OCI-M1 (cell line): ENCODE results near the gene CDRT15.
A peak's percentile ranks its signal among the peaks of the same experiment; 100 is the strongest.
"Not testable (repeated sequence)": the region's sequence is repeated elsewhere in the genome, so short reads cannot be mapped to it uniquely, and the experiment has no call there.

Experiments used
- DNase-seq: peaks from one replicate; lab custom pipeline; 2025; lab: John Stamatoyannopoulos, UW

Gene CDRT15

DNA sequence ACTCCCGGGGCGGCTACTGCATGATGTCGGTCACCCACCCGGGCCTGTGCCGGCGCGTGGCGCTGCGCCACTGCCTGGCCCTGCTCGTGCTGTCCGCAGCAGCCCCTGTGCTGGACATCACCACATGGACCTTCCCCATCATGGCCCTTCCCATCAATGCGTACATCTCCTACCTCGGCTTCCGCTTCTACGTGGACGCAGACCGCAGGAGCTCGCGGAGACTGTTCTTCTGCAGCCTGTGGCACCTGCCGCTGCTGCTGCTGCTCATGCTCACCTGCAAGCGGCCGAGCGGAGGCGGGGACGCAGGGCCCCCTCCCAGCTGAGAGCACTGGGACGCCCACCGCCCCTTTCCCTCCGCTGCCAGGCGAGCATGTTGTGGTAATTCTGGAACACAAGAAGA, 29.8 kb downstream of the CDRT15 start:
- DNase-seq: no peak

- DNase-seq: no peak
Measured at GRCh38 chr17:14205992-14206461, 30.6 kb downstream of the CDRT15 start.

GRCh38 chr17:14205380-14205779, 31.3 kb downstream of the CDRT15 start:
- DNase-seq: no peak

- no peak for DNase-seq
Measured at GRCh38 chr17:14204546-14204945, 32.1 kb downstream of the CDRT15 start.

DNA sequence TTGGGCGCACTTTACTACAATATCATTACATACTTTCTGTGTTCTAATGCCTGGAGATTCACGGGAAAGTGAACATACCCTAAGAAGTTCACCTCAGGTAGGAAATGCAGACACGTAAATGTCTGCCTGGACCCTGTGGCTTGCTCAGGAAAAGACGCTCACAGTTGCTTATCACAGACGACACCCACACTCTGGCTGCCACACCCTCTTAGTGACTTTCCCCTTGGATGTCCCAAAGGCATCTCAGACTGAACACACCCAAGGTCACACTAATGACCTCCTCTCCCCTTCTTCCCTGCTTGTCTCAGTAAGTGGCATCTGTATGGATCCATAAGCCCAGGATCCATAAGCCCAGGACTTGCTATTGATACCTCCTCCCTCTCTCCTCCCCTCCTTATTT, 32.6 kb downstream of the CDRT15 start:
- DNase-seq: no peak

GRCh38 chr17:14203388-14203787, 33.3 kb downstream of the CDRT15 start:
- DNase-seq: peak; percentile 84

DNA sequence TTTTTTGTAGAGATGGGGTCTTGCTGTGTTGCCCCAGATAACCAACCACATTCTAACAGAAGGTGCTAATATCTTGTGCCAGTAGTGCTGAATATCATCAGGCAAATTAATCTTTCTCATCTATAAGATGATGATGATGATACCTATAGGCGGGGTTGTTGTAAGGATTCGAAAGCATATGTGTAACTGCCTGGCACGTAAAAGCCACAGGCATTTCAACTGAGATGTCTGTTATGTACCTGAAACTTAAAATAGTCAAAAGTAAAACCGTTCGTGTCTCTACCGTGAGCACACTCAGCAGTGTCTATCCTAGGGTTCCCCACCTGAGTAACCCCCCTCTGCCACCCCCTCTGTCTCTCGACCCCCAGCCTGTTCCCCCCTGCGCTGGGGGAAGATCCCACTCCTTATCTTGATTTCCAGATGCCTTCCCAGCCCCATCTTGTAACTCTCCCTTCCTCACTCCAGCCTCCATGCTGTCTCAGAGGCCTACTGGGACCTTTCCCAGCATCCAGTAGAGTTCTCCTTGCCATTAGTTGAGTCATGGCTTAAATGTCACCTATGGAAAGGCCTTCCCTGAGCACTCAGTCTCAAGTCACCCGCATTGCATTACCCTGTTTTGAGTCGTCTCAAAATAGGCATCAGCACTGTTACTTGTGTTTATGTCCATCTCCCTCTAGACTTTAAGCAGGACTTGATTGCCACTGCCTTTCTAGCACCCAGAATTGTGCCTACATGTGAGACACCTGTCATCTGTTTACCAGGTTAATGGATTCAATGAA, 34.1 kb downstream of the CDRT15 start:
- no peak for DNase-seq

GRCh38 chr17:14201988-14202380, 34.7 kb downstream of the CDRT15 start:
- no peak for DNase-seq

DNA sequence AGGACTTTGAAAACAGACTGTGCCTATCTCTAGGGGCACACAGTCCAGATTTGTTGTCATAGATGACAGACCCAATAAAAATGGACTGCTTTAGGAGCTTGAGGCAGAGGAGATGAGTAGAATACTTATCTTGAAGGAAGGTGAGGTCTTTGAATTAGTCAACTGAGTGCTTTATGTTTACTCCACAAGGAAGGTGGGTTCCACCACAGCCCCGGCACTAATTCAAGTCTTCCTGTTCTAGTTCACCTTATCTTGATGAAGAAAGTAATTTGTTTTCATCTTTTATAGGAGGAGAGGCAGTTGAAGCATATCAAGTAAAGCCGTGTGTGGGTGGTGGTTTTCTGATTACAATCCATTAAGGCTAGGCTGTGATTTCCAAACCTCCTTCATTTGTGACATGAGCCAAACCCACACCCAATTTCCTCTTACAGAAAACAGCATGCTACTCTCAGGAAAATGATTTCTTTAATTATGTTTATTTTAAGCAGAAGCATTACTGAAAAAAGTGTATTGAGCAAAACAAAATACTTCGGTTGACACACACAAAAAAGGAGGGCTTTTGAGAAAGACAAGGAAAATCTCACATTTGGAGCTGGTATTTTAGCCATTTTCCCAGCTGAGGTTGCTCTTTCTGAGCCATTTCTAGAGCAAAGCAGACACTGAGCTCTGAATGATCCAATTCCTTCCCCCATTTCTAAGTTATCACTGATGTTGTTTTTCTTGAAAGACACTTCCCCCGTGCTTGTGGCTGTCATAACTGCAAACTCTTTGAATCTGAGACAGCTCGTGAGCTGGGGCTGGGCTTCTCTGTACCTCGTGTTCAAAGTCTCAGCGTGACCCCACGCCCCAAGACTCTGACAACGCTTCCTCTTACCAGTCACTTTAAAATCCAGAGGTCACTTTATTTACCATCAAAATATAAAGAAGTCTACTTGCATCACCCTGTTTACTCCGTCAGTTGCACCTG, 35.4 kb downstream of the CDRT15 start:
- peak; percentile 74 for DNase-seq

DNA sequence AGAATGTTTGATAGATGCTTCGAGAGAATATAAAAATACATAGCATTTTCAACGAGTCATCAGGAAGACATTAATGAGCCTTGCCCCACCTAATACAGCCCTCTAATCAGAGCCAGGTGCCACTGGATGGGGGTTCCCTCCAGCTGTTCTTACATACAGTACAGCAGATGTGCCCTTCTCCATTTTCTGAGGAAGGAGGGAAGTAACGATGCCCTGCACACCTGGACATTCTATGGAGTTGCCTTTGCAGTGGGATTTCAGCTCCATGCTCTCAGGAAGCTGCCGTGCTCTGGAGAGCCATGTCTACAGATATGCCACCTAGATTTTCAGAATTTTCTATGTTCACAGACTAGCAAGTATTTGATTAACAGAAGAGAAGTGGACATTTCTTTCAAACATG, 36.3 kb downstream of the CDRT15 start:
- no peak for DNase-seq

DNA sequence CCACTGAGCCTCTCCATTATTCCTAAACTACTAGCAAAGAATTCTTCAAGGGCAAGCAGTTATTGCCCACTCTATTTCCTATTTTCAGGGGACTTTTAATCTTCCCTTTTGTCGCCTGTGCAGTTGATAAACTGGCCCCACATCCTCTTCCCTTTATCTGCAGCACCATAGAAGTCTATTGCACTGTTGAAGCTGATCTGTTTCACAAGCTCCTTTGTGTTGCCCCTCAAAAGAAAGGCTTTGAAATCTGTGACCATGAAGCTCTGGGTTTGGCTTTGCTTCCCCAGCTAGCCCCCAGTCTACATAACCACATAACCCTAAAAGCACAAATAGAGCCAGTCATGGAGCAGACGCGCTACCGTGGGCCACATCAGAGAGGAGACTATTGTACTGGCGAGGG, 37.1 kb downstream of the CDRT15 start:
- no peak for DNase-seq

DNA sequence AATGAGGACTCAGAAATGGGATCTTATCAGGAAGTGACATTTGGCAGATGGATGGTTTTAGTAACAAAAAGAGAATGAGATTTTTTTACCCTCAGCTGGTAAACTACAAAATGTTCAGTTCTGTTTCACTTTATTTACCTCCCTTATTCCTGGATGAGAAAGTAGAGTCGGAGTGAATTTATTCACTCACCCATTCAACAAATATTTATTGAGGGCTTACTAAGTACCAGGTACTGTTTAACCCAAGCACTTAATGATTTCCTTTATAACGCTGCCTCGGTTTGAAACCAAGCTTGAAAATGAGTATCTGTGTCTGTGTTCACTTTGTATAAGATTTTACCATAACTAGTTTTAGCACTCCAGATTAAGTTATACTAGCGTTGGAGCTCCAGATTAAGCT, 38.1 kb downstream of the CDRT15 start:
- DNase-seq: no peak

DNA sequence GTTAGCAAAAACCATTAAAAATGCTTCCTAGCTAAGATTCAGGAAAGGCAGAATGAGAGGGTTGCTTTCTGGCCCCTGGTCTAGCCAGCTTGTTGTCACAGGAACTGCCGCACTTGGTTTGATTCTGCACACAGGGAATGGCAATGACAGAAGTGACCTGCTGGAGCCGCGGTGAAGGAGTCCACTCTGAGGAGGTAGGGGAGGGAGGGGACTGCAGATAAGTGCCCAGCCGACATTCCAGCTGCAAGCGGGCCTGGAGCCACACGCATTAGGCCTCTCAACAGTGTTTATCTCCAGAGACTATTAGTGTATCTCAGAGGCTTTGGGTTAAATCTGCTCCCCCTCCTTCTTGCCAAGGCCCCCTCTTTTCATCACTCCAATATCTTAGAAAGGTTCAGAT, 38.6 kb downstream of the CDRT15 start:
- DNase-seq: no peak

DNA sequence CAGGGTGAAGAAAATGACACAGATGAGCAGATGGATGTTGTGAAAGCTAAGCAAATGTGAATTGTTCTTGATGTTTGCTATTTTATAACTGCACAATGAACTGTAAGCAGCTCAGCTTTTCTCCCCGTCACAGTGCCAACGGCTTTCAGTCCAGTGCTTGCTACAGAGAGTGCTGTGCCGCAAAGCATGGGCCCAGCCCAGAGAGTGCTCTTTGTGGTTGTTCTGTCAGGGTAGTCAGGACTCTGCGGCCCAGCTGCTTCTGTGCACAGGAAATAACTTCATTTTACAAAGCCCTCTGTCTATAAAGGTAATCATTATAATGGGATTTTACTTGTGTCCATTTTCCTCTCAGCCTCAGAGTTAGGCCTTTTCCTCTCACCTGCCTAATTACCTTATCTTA, 39.1 kb downstream of the CDRT15 start:
- no peak for DNase-seq

- DNase-seq: no peak
Measured at GRCh38 chr17:14197057-14197456, 39.6 kb downstream of the CDRT15 start.

- no peak for DNase-seq
Measured at GRCh38 chr17:14196377-14196997, 40.2 kb downstream of the CDRT15 start.

DNA sequence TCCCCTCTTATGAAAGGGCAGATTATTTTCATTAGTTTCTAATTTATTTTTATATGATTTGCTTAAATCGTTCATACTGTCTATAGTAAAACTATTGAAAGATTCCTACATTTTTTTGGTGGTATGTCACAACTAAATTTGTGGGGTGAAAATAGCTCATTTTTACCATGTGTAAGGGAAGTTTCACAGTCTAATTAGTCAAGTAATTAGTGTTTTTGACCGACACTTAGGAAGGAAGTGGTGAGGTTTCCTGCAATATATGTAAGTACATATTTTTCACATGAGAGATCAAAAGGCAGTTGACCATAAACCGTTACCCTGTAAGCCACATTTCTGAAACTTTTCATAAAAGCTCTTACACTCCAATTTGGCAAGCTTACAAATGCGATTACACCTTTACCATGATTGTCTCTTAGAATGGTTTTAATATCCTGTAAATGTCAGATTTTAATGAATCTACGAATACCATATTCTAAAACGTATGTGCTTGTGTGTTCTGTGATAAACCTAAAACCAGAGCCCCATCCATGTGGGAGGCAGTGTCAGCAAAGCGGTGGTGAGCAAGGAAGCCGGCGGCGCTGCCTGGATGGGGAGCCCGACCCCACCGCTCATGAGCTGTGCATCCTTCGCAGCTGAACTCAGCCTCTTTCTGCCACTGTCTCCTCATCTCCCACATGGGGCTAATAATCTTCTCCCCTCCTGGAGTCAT, 43.9 kb downstream of the CDRT15 start:
- not testable (repeated sequence) for DNase-seq

- DNase-seq: not testable (repeated sequence)
Measured at GRCh38 chr17:14192039-14192438, 44.6 kb downstream of the CDRT15 start.

GRCh38 chr17:14191469-14191868, 45.2 kb downstream of the CDRT15 start:
- DNase-seq: not testable (repeated sequence)

GRCh38 chr17:14190774-14191173, 45.9 kb downstream of the CDRT15 start:
- DNase-seq: not testable (repeated sequence)

DNA sequence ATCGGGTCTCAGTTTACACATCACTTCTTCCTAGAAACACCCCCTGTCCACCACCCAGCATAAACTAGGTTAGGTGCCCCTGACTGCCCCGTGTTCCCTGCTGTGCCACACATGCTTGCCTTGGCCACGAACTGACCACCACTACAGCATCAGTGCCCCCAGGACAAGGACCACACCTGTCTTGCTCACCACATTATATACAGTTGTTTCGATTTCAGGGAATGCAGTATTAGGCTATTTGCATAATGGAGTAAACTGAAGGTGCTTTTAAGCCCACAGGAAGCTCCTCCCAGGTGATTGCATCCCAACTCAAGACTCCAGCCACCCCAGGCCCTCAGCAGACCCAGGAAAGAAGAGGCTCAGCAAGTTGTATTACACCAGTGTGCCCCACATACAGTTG, 50.2 kb downstream of the CDRT15 start:
- not testable (repeated sequence) for DNase-seq
